HG03342 (cell line): ENCODE measurements around the gene DOCK1.

Source experiments
- ATAC-seq: cut with Tn5 transposase; IDR thresholded peaks from one replicate; pipeline ENCODE4 v1.9.1; 2021; ENCODE audit warnings: mild to moderate bottlenecking, moderate library complexity; ENCODE audit not compliant: unreplicated experiment

DOCK1 gene

DNA sequence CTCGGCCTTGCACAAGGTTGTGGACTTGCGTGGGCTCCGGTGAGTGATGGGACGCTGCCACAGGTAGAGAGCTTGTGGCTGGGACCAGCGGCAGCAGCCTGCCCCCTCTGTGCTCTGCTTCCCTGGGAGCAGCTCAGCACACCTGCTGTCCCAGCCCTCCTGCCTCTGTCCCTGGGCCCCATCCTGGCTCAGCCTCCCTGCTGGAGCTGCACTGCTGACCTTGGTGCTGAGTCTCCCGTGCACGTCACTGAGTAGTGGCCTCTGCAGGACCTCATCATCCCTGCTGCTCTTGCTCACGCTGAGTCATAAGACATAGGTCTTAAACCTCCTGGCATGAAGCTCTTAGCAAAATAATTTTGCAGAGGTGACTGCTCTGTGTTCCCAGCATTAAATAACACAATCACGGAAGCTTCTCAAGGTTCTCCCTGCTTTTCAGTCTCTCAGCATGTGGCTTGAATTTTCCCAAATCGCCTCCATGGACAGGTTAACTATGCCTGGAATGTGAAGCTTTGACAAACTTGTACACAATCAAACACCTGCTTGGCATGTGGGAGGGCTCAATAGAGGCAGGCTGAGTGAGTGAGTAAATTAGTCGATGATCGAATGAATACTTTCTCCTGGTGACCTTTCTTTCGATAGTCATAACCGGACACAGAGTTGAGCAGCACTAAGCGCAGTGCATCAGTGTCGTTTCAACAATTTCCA is 580.1 kb downstream of the DOCK1 start:
- no peak for ATAC-seq

DNA sequence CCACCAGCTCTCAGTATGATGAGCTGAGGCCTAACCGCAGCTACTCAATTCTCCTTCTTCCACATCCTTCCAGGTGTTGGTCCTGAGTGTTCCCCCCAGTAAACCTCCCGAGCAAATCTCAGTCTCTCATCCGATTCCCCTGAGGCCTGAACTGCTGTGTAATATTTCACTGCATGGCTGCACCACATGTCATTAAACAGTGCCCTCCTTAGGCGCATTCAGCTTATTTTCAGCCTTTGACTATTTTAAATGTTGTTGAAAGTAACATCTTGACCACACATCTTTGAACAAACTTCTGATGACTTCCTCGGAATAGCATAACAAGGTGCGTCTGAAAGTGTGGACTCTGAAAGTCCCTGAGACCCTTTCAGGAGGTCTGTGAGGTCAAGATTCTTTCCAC is 581.1 kb downstream of the DOCK1 start:
- no peak for ATAC-seq

DNA sequence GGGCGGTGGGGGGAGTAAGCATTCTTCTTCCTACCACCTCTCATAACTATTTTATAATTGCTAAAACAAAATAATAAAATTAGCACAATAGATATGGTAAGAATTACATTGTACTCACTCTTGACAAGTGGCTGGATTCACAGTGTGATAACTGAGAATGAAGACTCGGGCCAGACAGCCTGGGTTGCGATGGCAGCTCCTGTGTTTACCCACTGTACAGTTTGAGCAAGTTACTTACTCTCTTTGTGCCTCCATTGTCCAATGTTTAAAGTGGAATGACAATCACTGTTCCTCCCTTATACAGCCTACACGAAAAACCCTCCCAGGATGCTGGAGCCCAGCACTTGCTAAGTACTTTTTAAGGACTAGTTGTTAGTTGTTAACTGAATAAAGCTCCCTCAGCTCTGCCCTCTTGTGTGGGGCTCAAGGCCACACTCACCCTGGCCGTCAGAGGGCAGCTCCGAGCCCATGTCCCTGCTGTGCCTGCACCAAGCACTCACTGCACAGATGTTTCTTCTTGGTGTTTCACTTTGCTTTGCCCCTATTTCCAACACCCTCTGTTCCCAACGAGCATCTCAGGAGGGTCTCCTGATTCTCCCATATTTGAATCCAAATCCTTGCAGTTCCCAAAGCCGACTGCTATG is 587.5 kb downstream of the DOCK1 start:
- no peak for ATAC-seq

DNA sequence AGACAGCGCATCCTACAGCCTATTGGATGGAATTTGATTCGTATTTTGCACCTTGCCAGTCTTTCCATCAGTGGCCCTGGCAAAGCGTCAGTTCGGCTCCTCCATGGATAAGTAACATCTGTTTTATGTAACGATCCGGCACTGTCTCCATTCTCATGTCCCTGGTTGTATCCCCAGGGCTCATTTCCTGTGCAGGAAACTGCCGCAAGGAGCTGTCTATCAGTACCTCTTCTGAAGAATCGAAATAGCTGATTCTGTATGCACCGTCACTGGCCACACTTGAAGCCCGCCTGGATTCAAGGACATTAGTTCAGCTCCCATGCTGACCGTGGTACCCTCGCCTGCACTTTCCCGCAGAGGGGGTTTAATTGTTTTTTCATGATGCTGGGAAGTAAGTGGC is 590.8 kb downstream of the DOCK1 start:
- no peak for ATAC-seq

DNA sequence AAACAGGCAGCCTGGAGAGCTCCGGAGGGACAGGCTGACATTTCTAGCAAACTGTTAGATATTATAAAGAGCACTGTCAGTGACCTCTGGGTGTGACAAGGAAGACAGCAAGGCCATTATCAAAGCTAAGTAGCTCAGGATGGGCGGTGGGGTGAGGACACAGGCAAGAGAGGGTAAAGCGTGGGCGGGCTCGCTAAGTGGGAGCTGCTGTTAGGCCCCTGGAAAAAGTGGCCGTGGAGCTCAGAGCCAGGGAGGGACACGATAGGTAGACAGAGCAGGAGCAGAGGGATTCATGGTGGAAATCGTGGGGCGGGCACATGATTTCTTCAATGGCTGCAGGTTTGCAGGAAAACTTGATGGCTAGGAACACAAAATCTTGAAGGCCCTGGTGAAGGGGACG is 592.5 kb downstream of the DOCK1 start:
- ATAC-seq, result no peak

DNA sequence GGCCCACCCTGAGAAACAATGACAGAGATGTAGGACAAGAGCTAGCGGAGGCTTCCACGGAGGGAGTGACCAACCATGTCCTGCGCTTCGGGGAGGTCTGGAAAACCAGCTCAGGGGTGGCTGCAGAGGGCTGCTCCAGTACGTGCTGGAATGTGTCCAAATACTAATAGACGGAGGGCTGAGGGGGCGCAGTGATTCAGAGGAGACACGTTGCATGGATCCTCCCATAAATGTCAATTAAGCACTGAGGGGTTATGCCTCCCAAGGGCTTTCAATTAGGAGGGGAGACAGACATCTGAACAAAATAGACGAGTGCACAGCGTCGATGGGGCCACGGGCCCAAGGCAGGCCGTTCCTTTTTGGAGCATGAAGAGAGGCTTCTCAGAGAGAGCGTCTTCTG is 592.9 kb downstream of the DOCK1 start:
- no peak for ATAC-seq

DNA sequence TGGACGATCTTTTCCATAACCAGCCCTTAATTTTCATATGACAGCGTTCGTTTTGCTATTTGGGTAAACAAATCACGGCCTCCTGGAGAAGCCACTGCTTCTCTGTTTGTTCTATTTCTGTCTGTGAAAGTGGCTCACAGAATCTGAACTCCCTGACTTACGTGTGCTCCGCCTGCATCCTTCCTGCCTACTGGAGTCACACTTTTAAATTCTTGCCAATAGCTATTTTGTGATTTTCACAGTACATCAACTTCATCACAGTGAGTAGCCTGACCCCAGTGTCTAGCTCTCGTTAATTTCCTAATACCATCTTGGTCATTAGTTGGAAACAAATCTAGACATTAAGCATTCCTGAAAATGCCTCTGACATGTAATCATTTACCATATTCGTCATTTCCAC is 594.9 kb downstream of the DOCK1 start:
- no peak for ATAC-seq
